Measurements from ENCODE around the gene MTIF2.
"Not testable (repeated sequence)": the region's sequence is repeated elsewhere in the genome, so short reads cannot be mapped to it uniquely, and the experiment has no call there.

Gene MTIF2

DNA sequence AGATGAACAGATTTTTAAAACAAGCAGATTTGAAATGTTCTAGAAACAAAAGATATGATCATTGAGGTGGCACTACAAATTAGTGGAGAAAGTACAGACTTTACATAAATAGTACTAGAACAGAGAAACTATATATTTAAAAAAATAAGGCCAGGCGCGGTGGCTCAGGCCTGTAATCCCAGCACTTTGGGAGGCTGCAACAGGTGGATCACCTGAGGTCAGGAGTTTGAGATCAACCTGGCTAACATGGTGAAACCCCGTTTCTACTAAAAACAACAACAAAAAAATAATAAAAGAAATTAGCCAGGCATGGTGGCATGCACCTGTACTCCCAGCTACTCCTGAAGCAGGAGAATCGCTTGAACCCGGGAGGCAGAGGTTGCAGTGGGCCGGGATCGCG, 82.2 kb downstream of the MTIF2 start:
- DNase-seq: not testable (repeated sequence)
